T-helper 1 cell treated with Interleukin-12 subunit alpha and Interleukin-12 subunit beta and Interleukin-4 antibody, amounts not matched to agents 30 μg/mL and 1 μg/mL, for 36 hours (primary cell): ENCODE data around the gene C1orf52.
A peak's percentile ranks its signal among the peaks of the same experiment; 100 is the strongest.

ENCODE experiments used
- H3K27ac Mint-ChIP-seq: one replicate; pipeline ENCODE4 v1.8.0; 2021; ENCODE audit warnings: mild to moderate bottlenecking, mixed read lengths
- H3K27me3 Mint-ChIP-seq: one replicate; pipeline ENCODE4 v1.8.0; 2021; ENCODE audit warnings: low read depth, mixed read lengths
- H3K36me3 Mint-ChIP-seq: one replicate; pipeline ENCODE4 v1.8.0; 2021; ENCODE audit warnings: low read depth, mixed read lengths
- H3K4me1 Mint-ChIP-seq: one replicate; pipeline ENCODE4 v1.8.0; 2021; ENCODE audit warnings: low read depth, mixed read lengths
- H3K4me3 Mint-ChIP-seq: one replicate; pipeline ENCODE4 v1.8.0; 2021; ENCODE audit warnings: mild to moderate bottlenecking, moderate library complexity, mixed read lengths
- H3K9me3 Mint-ChIP-seq: one replicate; pipeline ENCODE4 v1.8.0; 2021; ENCODE audit warnings: mixed read lengths

The C1orf52 gene

GRCh38 chr1:85289207-85289847, 29.9 kb upstream of the C1orf52 start:
- no peaks in the 10 kb centered on the region for H3K9me3 Mint-ChIP-seq
- no peak overlapping the region for H3K4me3 Mint-ChIP-seq
- H3K27ac Mint-ChIP-seq, result no peak overlapping the region
- H3K36me3 Mint-ChIP-seq, result no peaks in the 10 kb centered on the region
- H3K27me3 Mint-ChIP-seq, result peaks cover 36% of the 10 kb centered on the region
- no peaks in the 10 kb centered on the region for H3K4me1 Mint-ChIP-seq

- no peaks in the 10 kb centered on the region for H3K9me3 Mint-ChIP-seq
- H3K4me1 Mint-ChIP-seq, result peaks cover 5% of the 10 kb centered on the region
- no peak overlapping the region for H3K4me3 Mint-ChIP-seq
- H3K27ac Mint-ChIP-seq, result no peak overlapping the region
- no peaks in the 10 kb centered on the region for H3K36me3 Mint-ChIP-seq
- H3K27me3 Mint-ChIP-seq, result peaks cover 38% of the 10 kb centered on the region
Measured at GRCh38 chr1:85284202-85284601, 24.7 kb upstream of the C1orf52 start.

- Mint-ChIP-seq H3K27ac (no peak overlapping the region), H3K27me3 (peaks cover 43% of the 10 kb centered on the region), H3K36me3 (no peaks in the 10 kb centered on the region)
Measured at GRCh38 chr1:85283475-85284199, 24.2 kb upstream of the C1orf52 start.

GRCh38 chr1:85282424-85282823, 23.0 kb upstream of the C1orf52 start:
- Mint-ChIP-seq H3K9me3 (no peaks in the 10 kb centered on the region), H3K27ac (no peak overlapping the region), H3K27me3 (peaks cover 43% of the 10 kb centered on the region), H3K4me3 (no peak overlapping the region), H3K36me3 (no peaks in the 10 kb centered on the region), H3K4me1 (peaks cover 12% of the 10 kb centered on the region)

More at GRCh38 chr1:85283475-85284199, 24.2 kb upstream of the C1orf52 start:
- Mint-ChIP-seq H3K4me1 (peaks cover 11% of the 10 kb centered on the region), H3K9me3 (no peaks in the 10 kb centered on the region), H3K4me3 (no peak overlapping the region)

GRCh38 chr1:85280636-85281035, 21.2 kb upstream of the C1orf52 start:
- H3K9me3 Mint-ChIP-seq, result no peaks in the 10 kb centered on the region
- peaks cover 15% of the 10 kb centered on the region for H3K4me1 Mint-ChIP-seq
- H3K27ac Mint-ChIP-seq, result no peak overlapping the region
- H3K36me3 Mint-ChIP-seq, result no peaks in the 10 kb centered on the region
- peaks cover 33% of the 10 kb centered on the region for H3K27me3 Mint-ChIP-seq
- no peak overlapping the region for H3K4me3 Mint-ChIP-seq

- Mint-ChIP-seq H3K4me3 (peak overlapping the region; percentile 18), H3K4me1 (peaks cover 24% of the 10 kb centered on the region), H3K9me3 (no peaks in the 10 kb centered on the region), H3K27ac (no peak overlapping the region), H3K27me3 (peaks cover 33% of the 10 kb centered on the region), H3K36me3 (peaks cover 6% of the 10 kb centered on the region)
Measured at GRCh38 chr1:85279458-85280080, 20.1 kb upstream of the C1orf52 start.

- Mint-ChIP-seq H3K27me3 (peaks cover 33% of the 10 kb centered on the region), H3K36me3 (peaks cover 10% of the 10 kb centered on the region), H3K9me3 (no peaks in the 10 kb centered on the region), H3K27ac (peak overlapping the region; percentile 7), H3K4me1 (peaks cover 31% of the 10 kb centered on the region), H3K4me3 (peak overlapping the region; percentile 18)
Measured at GRCh38 chr1:85278853-85279314, 19.4 kb upstream of the C1orf52 start.

GRCh38 chr1:85277802-85278201, 18.3 kb upstream of the C1orf52 start:
- H3K4me1 Mint-ChIP-seq, result peaks cover 41% of the 10 kb centered on the region
- H3K27me3 Mint-ChIP-seq, result peaks cover 33% of the 10 kb centered on the region
- no peaks in the 10 kb centered on the region for H3K9me3 Mint-ChIP-seq
- no peak overlapping the region for H3K4me3 Mint-ChIP-seq
- peak overlapping the region; percentile 21 for H3K27ac Mint-ChIP-seq
- H3K36me3 Mint-ChIP-seq, result peaks cover 21% of the 10 kb centered on the region

- Mint-ChIP-seq H3K4me3 (peak overlapping the region; percentile 80), H3K27me3 (peaks cover 29% of the 10 kb centered on the region), H3K4me1 (peaks cover 42% of the 10 kb centered on the region), H3K9me3 (no peaks in the 10 kb centered on the region), H3K27ac (peak overlapping the region; percentile 92), H3K36me3 (peaks cover 22% of the 10 kb centered on the region)
Measured at GRCh38 chr1:85276978-85277639, 17.6 kb upstream of the C1orf52 start.

- peak within 1 kb of the TSS; percentile 92 for H3K27ac Mint-ChIP-seq
- H3K27me3 Mint-ChIP-seq, result peaks cover 23% of the 10 kb centered on the region
- peaks cover 25% of the 10 kb centered on the region for H3K36me3 Mint-ChIP-seq
- H3K4me1 Mint-ChIP-seq, result peaks cover 47% of the 10 kb centered on the region
- no peaks in the 10 kb centered on the region for H3K9me3 Mint-ChIP-seq
- H3K4me3 Mint-ChIP-seq, result peak within 1 kb of the TSS; percentile 80
Measured at GRCh38 chr1:85276215-85276977, 16.9 kb upstream of the C1orf52 start, which contains the start of gene BCL10. Gene BCL10 (minus strand): TSS chr1:85276632. CDS start chr1:85276352, 280 bp downstream.

GRCh38 chr1:85275701-85276214, 16.3 kb upstream of the C1orf52 start:
- Mint-ChIP-seq H3K4me1 (peaks cover 53% of the 10 kb centered on the region), H3K9me3 (no peaks in the 10 kb centered on the region), H3K4me3 (peak overlapping the region; percentile 80), H3K27me3 (peaks cover 16% of the 10 kb centered on the region), H3K27ac (peak overlapping the region; percentile 92), H3K36me3 (peaks cover 31% of the 10 kb centered on the region)

- peak overlapping the region; percentile 80 for H3K4me3 Mint-ChIP-seq
- H3K9me3 Mint-ChIP-seq, result no peaks in the 10 kb centered on the region
- H3K36me3 Mint-ChIP-seq, result peaks cover 34% of the 10 kb centered on the region
- H3K27me3 Mint-ChIP-seq, result peaks cover 10% of the 10 kb centered on the region
- peak overlapping the region; percentile 80 for H3K27ac Mint-ChIP-seq
- H3K4me1 Mint-ChIP-seq, result peaks cover 55% of the 10 kb centered on the region
Measured at GRCh38 chr1:85274969-85275453, 15.5 kb upstream of the C1orf52 start.

- Mint-ChIP-seq H3K36me3 (peaks cover 44% of the 10 kb centered on the region), H3K27me3 (no peaks in the 10 kb centered on the region), H3K4me1 (peaks cover 46% of the 10 kb centered on the region), H3K27ac (no peak overlapping the region), H3K4me3 (no peak overlapping the region), H3K9me3 (no peaks in the 10 kb centered on the region)
Measured at GRCh38 chr1:85273397-85273796, 13.9 kb upstream of the C1orf52 start.
